GM12891 (cell line): Measurements from ENCODE around the gene RPP14.

ENCODE experiments used
- POLR2A ChIP-seq: IDR thresholded peaks from 2 replicates; pipeline ENCODE4 v1.6.1; 2011; ENCODE audit warnings: low read depth, low read length, control low read depth
- POLR2AphosphoS5 ChIP-seq: IDR thresholded peaks from 2 replicates; pipeline ENCODE4 v1.6.1; 2011; ENCODE audit warnings: low read depth, low read length, control low read depth
- SPI1 ChIP-seq: IDR thresholded peaks from 2 replicates; pipeline ENCODE4 v1.6.1; 2011; ENCODE audit warnings: low read depth, low read length, control low read depth
- TAF1 ChIP-seq: IDR thresholded peaks from 2 replicates; pipeline ENCODE4 v1.6.1; 2011; ENCODE audit warnings: low read depth, low read length, control low read depth

DNA sequence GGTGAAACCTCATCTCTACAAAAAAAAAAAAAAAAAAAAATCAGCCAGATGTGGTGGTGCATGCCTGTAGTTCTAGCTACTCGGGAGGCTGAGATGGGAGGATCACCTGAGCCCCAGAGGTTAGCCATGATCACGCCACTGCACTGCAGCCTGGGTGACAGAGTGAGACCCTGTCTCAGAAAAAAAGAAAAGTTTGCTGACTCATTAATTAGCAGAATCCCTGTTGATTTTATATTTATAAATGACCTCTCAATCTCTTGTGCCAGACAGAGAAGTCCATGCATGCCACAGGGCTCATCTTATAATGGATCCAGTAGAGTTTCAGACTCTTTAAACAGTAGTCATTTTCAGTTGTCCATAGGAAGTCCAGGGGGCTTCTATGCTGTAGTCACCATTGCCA is 35.6 kb upstream of the RPP14 start:
- TF ChIP-seq POLR2AphosphoS5 (no peak), SPI1 (no peak), POLR2A (no peak), TAF1 (no peak)
